Measurements from ENCODE around the gene HGFAC. TPM values are rescaled to one million over a fixed set of nuclear protein-coding genes. Genes with fewer than 3 reads are reported as not detected.

The HGFAC gene
- polyA plus RNA-seq, 1 of the 3 experiments (the other 2 are of a cell fraction): 0.43 TPM

DNA sequence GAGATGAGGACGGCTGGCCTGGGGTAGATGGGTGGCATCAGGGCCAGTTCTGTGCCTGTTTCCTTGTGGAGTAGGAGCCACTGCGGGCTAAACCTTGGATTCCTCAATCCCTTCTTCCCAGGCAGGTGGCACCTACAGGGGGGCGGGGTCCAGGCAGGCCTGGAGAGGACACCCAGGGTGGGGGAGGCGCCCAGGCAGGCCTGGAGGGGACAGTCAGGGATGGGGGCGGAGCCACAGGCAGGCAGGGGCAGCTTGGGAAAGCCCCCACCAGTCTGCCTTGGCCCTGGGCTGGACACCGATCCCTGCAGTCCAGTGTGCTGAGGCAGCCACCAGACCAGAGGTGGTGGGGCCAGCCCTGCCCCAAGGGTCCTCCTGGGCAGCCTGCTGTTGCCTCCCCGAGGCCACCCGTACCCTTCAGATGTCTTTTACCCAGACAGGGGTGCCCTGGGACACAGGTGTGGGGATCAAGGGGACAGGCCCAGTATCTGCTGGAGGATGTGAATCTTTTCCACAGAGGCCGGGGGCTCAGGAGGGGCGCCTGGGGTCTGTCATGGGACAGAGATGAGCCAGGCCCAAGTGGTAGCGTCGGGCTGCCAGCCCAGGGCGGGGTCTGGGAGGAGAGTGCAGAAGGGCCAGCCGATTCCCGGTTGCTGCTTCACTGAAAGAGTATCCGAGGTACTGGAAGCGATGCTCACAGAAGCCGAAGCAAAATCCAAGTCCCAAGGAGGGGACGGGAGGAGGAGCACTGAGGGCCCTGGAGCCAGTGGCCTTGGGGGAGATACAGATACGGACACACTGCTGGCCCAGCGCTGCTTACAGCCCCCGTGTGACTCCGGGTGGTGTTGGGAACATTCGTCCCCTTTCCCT lies 56.0 kb downstream of the HGFAC start:
- Histone ChIP-seq H2AFZ (ENCODE audit: low read depth) (no peak overlapping the region), H3K27ac (ENCODE audit: low read depth in 2 of 2, low read length in 1 of 2) (no peak overlapping the region), H3K9me2 (no peaks in the 10 kb centered on the region), H3F3A (replicated peaks; ENCODE audit: insufficient read depth) (no peaks in the 10 kb centered on the region), H3K4me1 (ENCODE audit: control insufficient read depth in 1 of 2, insufficient read depth in 2 of 2, low read depth in 1 of 2, low read length in 1 of 2) (peaks cover 0 to 10% of the 10 kb centered on the region in 2 experiments; a peak in 1 of 4 replicates), H3K36me3 (replicated peaks in 1 of 2; ENCODE audit: control insufficient read depth in 1 of 2, insufficient read depth in 2 of 2, low read length in 1 of 2) (no peaks in the 10 kb centered on the region), H3K79me2 (ENCODE audit: insufficient read depth) (no peaks in the 10 kb centered on the region), H4K20me1 (ENCODE audit: insufficient read depth) (no peaks in the 10 kb centered on the region), H3K27me3 (ENCODE audit: insufficient read depth) (no peaks in the 10 kb centered on the region), H3K9me3 (no peaks in the 10 kb centered on the region), H3K4me2 (no peak overlapping the region), H3K9ac (no peak overlapping the region), H3K4me3 (ENCODE audit: low read depth in 2 of 2, low read length in 1 of 2) (no peak overlapping the region)
- ChIA-PET POLR2A (no interaction called here), CTCF (no interaction called here)
- 98% methylated on average over 17 of the region's 24 CpGs for WGBS (ENCODE audit: low lambda C conversion rate)
- DNase-seq: no peak
- no peak for TF ChIP-seq FOXJ3 (CRISPR knock-in tag; IDR thresholded peaks at IDR 0.05)
- TF ChIP-seq, protein P1, sequence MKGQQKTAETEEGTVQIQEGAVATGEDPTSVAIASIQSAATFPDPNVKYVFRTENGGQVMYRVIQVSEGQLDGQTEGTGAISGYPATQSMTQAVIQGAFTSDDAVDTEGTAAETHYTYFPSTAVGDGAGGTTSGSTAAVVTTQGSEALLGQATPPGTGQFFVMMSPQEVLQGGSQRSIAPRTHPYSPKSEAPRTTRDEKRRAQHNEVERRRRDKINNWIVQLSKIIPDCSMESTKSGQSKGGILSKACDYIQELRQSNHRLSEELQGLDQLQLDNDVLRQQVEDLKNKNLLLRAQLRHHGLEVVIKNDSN (IDR thresholded peaks at IDR 0.05; ENCODE audit: borderline replicate concordance, low read depth): no peak

DNA sequence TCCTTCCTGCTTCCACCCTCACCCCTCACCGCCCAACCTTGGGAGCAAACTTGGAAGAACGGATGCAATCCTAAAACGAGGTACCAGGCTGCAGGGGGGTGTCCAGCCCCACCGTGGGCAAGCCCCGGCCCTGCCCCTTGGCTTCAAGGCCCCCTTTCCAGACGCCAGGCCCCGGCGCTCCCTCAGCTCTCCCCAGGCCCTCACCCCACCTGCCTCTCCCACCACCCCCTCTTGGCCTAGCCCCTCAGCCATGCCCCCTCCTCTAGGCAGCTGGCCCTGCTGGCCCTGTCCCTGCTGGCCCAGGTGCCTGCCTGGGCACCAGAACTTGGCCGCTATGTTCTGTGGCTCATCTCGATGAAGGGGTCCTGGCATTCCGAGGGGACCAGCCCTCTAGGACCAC lies 56.6 kb downstream of the HGFAC start:
- Histone ChIP-seq H3K4me3 (ENCODE audit: low read depth in 2 of 2, low read length in 1 of 2) (no peak overlapping the region), H3K9ac (no peak overlapping the region), H2AFZ (ENCODE audit: low read depth) (no peak overlapping the region), H3K36me3 (replicated peaks in 1 of 2; ENCODE audit: control insufficient read depth in 1 of 2, insufficient read depth in 2 of 2, low read length in 1 of 2) (no peaks in the 10 kb centered on the region), H3F3A (replicated peaks; ENCODE audit: insufficient read depth) (no peaks in the 10 kb centered on the region), H3K79me2 (ENCODE audit: insufficient read depth) (no peaks in the 10 kb centered on the region), H3K9me2 (no peaks in the 10 kb centered on the region), H4K20me1 (ENCODE audit: insufficient read depth) (no peaks in the 10 kb centered on the region), H3K9me3 (no peaks in the 10 kb centered on the region), H3K27me3 (ENCODE audit: insufficient read depth) (no peaks in the 10 kb centered on the region), H3K27ac (ENCODE audit: low read depth in 2 of 2, low read length in 1 of 2) (no peak overlapping the region), H3K4me1 (ENCODE audit: control insufficient read depth in 1 of 2, insufficient read depth in 2 of 2, low read depth in 1 of 2, low read length in 1 of 2) (peaks cover 0 to 3% of the 10 kb centered on the region in 2 experiments; a peak in 1 of 4 replicates), H3K4me2 (no peak overlapping the region)
- POLR2A ChIA-PET: no interaction called here
- CTCF ChIA-PET: no interaction called here
- no peak for DNase-seq
- TF ChIP-seq, protein P2, sequence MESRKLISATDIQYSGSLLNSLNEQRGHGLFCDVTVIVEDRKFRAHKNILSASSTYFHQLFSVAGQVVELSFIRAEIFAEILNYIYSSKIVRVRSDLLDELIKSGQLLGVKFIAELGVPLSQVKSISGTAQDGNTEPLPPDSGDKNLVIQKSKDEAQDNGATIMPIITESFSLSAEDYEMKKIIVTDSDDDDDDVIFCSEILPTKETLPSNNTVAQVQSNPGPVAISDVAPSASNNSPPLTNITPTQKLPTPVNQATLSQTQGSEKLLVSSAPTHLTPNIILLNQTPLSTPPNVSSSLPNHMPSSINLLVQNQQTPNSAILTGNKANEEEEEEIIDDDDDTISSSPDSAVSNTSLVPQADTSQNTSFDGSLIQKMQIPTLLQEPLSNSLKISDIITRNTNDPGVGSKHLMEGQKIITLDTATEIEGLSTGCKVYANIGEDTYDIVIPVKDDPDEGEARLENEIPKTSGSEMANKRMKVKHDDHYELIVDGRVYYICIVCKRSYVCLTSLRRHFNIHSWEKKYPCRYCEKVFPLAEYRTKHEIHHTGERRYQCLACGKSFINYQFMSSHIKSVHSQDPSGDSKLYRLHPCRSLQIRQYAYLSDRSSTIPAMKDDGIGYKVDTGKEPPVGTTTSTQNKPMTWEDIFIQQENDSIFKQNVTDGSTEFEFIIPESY (IDR thresholded peaks at IDR 0.05; ENCODE audit: borderline replicate concordance, low read depth): no peak
- TF ChIP-seq FOXJ3 (CRISPR knock-in tag; IDR thresholded peaks at IDR 0.05) (no peak), TEAD4 (IDR thresholded peaks at IDR 0.05; ENCODE audit: borderline replicate concordance, insufficient read depth) (no peak), CHD2 (IDR thresholded peaks at IDR 0.05; ENCODE audit: low read length, partially characterized antibody) (no peak), EP300 (IDR thresholded peaks at IDR 0.05; ENCODE audit: borderline replicate concordance in 1 of 2, low read depth in 1 of 2, low read length in 1 of 2) (no peak), ELF1 (IDR thresholded peaks at IDR 0.05) (no peak), GATA2 (CRISPR knock-in tag; IDR thresholded peaks at IDR 0.05) (no peak), EZH2phosphoT487 (IDR thresholded peaks at IDR 0.05; ENCODE audit: borderline replicate concordance, low read depth) (no peak), RCOR1 (IDR thresholded peaks at IDR 0.05; ENCODE audit: low read length) (no peak), RXRA (IDR thresholded peaks at IDR 0.05; ENCODE audit: borderline replicate concordance, low read depth) (no peak), SMC3 (IDR thresholded peaks at IDR 0.05; ENCODE audit: low read depth, low read length) (no peak), TAF1 (IDR thresholded peaks at IDR 0.05; ENCODE audit: borderline replicate concordance, low read depth, low read length) (no peak), TCF12 (IDR thresholded peaks at IDR 0.05) (no peak), RFX5 (IDR thresholded peaks at IDR 0.05; ENCODE audit: low read length) (no peak), JUND (IDR thresholded peaks at IDR 0.05) (no peak)
- TF ChIP-seq, protein P3, sequence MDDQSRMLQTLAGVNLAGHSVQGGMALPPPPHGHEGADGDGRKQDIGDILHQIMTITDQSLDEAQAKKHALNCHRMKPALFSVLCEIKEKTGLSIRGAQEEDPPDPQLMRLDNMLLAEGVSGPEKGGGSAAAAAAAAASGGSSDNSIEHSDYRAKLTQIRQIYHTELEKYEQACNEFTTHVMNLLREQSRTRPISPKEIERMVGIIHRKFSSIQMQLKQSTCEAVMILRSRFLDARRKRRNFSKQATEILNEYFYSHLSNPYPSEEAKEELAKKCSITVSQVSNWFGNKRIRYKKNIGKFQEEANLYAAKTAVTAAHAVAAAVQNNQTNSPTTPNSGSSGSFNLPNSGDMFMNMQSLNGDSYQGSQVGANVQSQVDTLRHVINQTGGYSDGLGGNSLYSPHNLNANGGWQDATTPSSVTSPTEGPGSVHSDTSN (IDR thresholded peaks at IDR 0.05): no peak
- TF ChIP-seq, protein P4, sequence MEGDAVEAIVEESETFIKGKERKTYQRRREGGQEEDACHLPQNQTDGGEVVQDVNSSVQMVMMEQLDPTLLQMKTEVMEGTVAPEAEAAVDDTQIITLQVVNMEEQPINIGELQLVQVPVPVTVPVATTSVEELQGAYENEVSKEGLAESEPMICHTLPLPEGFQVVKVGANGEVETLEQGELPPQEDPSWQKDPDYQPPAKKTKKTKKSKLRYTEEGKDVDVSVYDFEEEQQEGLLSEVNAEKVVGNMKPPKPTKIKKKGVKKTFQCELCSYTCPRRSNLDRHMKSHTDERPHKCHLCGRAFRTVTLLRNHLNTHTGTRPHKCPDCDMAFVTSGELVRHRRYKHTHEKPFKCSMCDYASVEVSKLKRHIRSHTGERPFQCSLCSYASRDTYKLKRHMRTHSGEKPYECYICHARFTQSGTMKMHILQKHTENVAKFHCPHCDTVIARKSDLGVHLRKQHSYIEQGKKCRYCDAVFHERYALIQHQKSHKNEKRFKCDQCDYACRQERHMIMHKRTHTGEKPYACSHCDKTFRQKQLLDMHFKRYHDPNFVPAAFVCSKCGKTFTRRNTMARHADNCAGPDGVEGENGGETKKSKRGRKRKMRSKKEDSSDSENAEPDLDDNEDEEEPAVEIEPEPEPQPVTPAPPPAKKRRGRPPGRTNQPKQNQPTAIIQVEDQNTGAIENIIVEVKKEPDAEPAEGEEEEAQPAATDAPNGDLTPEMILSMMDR (IDR thresholded peaks at IDR 0.05): no peak
- WGBS (ENCODE audit: low lambda C conversion rate): 92% methylated on average over 5 of the region's 11 CpGs
